Stomach (tissue), 4 donors: ENCODE results near the gene AHCYL2.

Source experiments
- POLR2A ChIP-seq, 4 donors: fragments of 450-650 bp; IDR thresholded peaks; one replicate each; pipeline ENCODE4 v1.6.1; 2016; ENCODE audit warnings: antibody characterized with exemption in 4 of 4, control low read depth in 2 of 4, mild to moderate bottlenecking in 1 of 4, moderate library complexity in 1 of 4
- POLR2AphosphoS5 ChIP-seq, 3 donors: sonication (generic); formaldehyde crosslinking; IDR thresholded peaks; one replicate each; pipeline ENCODE4 v1.6.1; 2016; ENCODE audit warnings: antibody characterized with exemption in 3 of 3
- TF ChIP-seq, protein P1 (sequence below), 7 experiments: fragments of 450-650 bp in 4 of 7; fragments of 200-600 bp in 3 of 7; sonication (generic) in 3 of 7; IDR thresholded peaks; one replicate each; pipeline ENCODE4 v1.5.1; 2016 to 2019; ENCODE audit warnings: antibody characterized with exemption in 7 of 7, control low read depth in 2 of 7, mild to moderate bottlenecking in 1 of 7

DNA sequence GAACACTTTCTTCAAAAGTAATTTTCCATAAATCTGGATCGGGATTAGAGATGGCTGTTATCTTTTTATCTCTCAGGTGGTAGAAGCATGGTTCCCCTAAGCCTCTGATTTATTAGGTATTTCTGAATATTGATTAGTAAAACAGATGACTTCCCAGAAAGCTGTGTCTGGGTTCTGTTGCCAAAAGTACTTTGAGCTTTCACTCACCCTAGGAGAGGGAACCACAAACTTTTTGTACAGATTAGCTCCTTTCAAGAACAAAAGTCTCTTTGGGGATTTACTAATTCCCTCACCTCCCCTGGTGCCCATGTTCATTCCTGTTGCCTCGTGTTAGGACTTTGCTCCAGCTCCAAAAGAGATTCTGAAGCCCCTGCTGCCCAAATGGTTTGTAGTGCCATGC, 162.7 kb downstream of the AHCYL2 start:
- TF ChIP-seq POLR2A (IDR thresholded peaks at IDR 0.05) = no peak
- no peak for TF ChIP-seq POLR2AphosphoS5 (IDR thresholded peaks at IDR 0.05)
- TF ChIP-seq, protein P1, sequence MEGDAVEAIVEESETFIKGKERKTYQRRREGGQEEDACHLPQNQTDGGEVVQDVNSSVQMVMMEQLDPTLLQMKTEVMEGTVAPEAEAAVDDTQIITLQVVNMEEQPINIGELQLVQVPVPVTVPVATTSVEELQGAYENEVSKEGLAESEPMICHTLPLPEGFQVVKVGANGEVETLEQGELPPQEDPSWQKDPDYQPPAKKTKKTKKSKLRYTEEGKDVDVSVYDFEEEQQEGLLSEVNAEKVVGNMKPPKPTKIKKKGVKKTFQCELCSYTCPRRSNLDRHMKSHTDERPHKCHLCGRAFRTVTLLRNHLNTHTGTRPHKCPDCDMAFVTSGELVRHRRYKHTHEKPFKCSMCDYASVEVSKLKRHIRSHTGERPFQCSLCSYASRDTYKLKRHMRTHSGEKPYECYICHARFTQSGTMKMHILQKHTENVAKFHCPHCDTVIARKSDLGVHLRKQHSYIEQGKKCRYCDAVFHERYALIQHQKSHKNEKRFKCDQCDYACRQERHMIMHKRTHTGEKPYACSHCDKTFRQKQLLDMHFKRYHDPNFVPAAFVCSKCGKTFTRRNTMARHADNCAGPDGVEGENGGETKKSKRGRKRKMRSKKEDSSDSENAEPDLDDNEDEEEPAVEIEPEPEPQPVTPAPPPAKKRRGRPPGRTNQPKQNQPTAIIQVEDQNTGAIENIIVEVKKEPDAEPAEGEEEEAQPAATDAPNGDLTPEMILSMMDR (IDR thresholded peaks at IDR 0.05) = no peak
